ENCODE results near the gene PRDM11. TPM values are rescaled to one million over a fixed set of nuclear protein-coding genes. Genes with fewer than 3 reads are reported as not detected.

PRDM11 gene
- total RNA-seq, 1 donor from 2014 or later, result 7.5 TPM

GRCh38 chr11:45223496-45223895 lies 77.1 kb downstream of the PRDM11 start:
- TF ChIP-seq CTCF (IDR thresholded peaks at IDR 0.05; ENCODE audit: partially characterized antibody, unreplicated experiment), result no peak
- Mint-ChIP-seq H3K4me1 (ENCODE audit: low read depth, unreplicated experiment) (peaks cover 1% of the 10 kb centered on the region), H3K4me3 (ENCODE audit: unreplicated experiment) (no peak overlapping the region), H3K27me3 (ENCODE audit: unreplicated experiment) (peaks cover 3% of the 10 kb centered on the region), H3K27ac (ENCODE audit: unreplicated experiment) (no peak overlapping the region), H3K9me3 (ENCODE audit: unreplicated experiment) (no peaks in the 10 kb centered on the region), H3K36me3 (ENCODE audit: unreplicated experiment) (peaks cover 23% of the 10 kb centered on the region)
- DNase-seq, result no peak

- no peak overlapping the region for H3K4me3 Mint-ChIP-seq (ENCODE audit: unreplicated experiment)
- peaks cover under 1% of the 10 kb centered on the region for H3K4me1 Mint-ChIP-seq (ENCODE audit: low read depth, unreplicated experiment)
- H3K27ac Mint-ChIP-seq (ENCODE audit: unreplicated experiment), result no peak overlapping the region
- no peak for TF ChIP-seq CTCF (IDR thresholded peaks at IDR 0.05; ENCODE audit: partially characterized antibody, unreplicated experiment)
- peaks cover 3% of the 10 kb centered on the region for H3K27me3 Mint-ChIP-seq (ENCODE audit: unreplicated experiment)
- no peaks in the 10 kb centered on the region for H3K9me3 Mint-ChIP-seq (ENCODE audit: unreplicated experiment)
- H3K36me3 Mint-ChIP-seq (ENCODE audit: unreplicated experiment), result peaks cover 23% of the 10 kb centered on the region
- no peak for DNase-seq
Observed at GRCh38 chr11:45224766-45225165, 78.3 kb downstream of the PRDM11 start.

GRCh38 chr11:45225277-45225676 lies 78.8 kb downstream of the PRDM11 start:
- no peak for DNase-seq
- no peaks in the 10 kb centered on the region for H3K4me1 Mint-ChIP-seq (ENCODE audit: low read depth, unreplicated experiment)
- H3K27me3 Mint-ChIP-seq (ENCODE audit: unreplicated experiment), result peaks cover 3% of the 10 kb centered on the region
- no peaks in the 10 kb centered on the region for H3K9me3 Mint-ChIP-seq (ENCODE audit: unreplicated experiment)
- H3K4me3 Mint-ChIP-seq (ENCODE audit: unreplicated experiment), result no peak overlapping the region
- H3K27ac Mint-ChIP-seq (ENCODE audit: unreplicated experiment), result no peak overlapping the region
- peaks cover 23% of the 10 kb centered on the region for H3K36me3 Mint-ChIP-seq (ENCODE audit: unreplicated experiment)
- TF ChIP-seq CTCF (IDR thresholded peaks at IDR 0.05; ENCODE audit: partially characterized antibody, unreplicated experiment), result no peak

- Mint-ChIP-seq H3K36me3 (ENCODE audit: unreplicated experiment) (peaks cover 19% of the 10 kb centered on the region), H3K27ac (ENCODE audit: unreplicated experiment) (no peak overlapping the region), H3K4me3 (ENCODE audit: unreplicated experiment) (no peak overlapping the region), H3K9me3 (ENCODE audit: unreplicated experiment) (no peaks in the 10 kb centered on the region), H3K27me3 (ENCODE audit: unreplicated experiment) (peaks cover 3% of the 10 kb centered on the region), H3K4me1 (ENCODE audit: low read depth, unreplicated experiment) (no peaks in the 10 kb centered on the region)
- no peak for TF ChIP-seq CTCF (IDR thresholded peaks at IDR 0.05; ENCODE audit: partially characterized antibody, unreplicated experiment)
- DNase-seq, result no peak
Observed at GRCh38 chr11:45225961-45226871, 79.8 kb downstream of the PRDM11 start.

GRCh38 chr11:45226901-45227300 lies 80.5 kb downstream of the PRDM11 start:
- Mint-ChIP-seq H3K27me3 (ENCODE audit: unreplicated experiment) (no peaks in the 10 kb centered on the region), H3K36me3 (ENCODE audit: unreplicated experiment) (peaks cover 16% of the 10 kb centered on the region), H3K4me3 (ENCODE audit: unreplicated experiment) (no peak overlapping the region), H3K27ac (ENCODE audit: unreplicated experiment) (no peak overlapping the region), H3K4me1 (ENCODE audit: low read depth, unreplicated experiment) (no peaks in the 10 kb centered on the region), H3K9me3 (ENCODE audit: unreplicated experiment) (no peaks in the 10 kb centered on the region)
- DNase-seq, result no peak
- no peak for TF ChIP-seq CTCF (IDR thresholded peaks at IDR 0.05; ENCODE audit: partially characterized antibody, unreplicated experiment)

All from glutamatergic neuron (in vitro differentiated cells).